HG03039 (cell line): Measurements from ENCODE around the gene CHST1.

Source experiments
- ATAC-seq: cut with Tn5 transposase; IDR thresholded peaks from one replicate; pipeline ENCODE4 v1.9.1; 2021; ENCODE audit warnings: mild to moderate bottlenecking, moderate library complexity; ENCODE audit not compliant: unreplicated experiment

CHST1 gene

GRCh38 chr11:45665206-45665932 lies at the start of gene CHST1:
Gene CHST1 (minus strand): TSS chr11:45665622. CDS start chr11:45650923, 14,699 bp downstream.
- no peak for ATAC-seq

- no peak for ATAC-seq
These were observed 48.2 kb upstream of the CHST1 start for GRCh38 chr11:45713573-45713972.

GRCh38 chr11:45710561-45710960 lies 45.1 kb upstream of the CHST1 start:
- no peak for ATAC-seq

GRCh38 chr11:45708887-45709663 lies 43.7 kb upstream of the CHST1 start:
- no peak for ATAC-seq

GRCh38 chr11:45704635-45705034 lies 39.2 kb upstream of the CHST1 start:
- ATAC-seq = no peak

GRCh38 chr11:45704133-45704532 lies 38.7 kb upstream of the CHST1 start:
- no peak for ATAC-seq

- no peak for ATAC-seq
These were observed 37.1 kb upstream of the CHST1 start for GRCh38 chr11:45702511-45702910.

- no peak for ATAC-seq
These were observed 33.5 kb upstream of the CHST1 start for GRCh38 chr11:45698777-45699497.

GRCh38 chr11:45692808-45693453 lies 27.5 kb upstream of the CHST1 start:
- no peak for ATAC-seq

GRCh38 chr11:45688472-45689033 lies 23.1 kb upstream of the CHST1 start:
- no peak for ATAC-seq

GRCh38 chr11:45687836-45688235 lies 22.4 kb upstream of the CHST1 start:
- no peak for ATAC-seq

GRCh38 chr11:45685964-45686537 lies 20.6 kb upstream of the CHST1 start:
- no peak for ATAC-seq

GRCh38 chr11:45684440-45684839 lies 19.0 kb upstream of the CHST1 start:
- ATAC-seq = no peak

- no peak for ATAC-seq
These were observed 18.0 kb upstream of the CHST1 start for GRCh38 chr11:45683271-45684058.

GRCh38 chr11:45679806-45680205 lies 14.4 kb upstream of the CHST1 start:
- no peak for ATAC-seq

GRCh38 chr11:45678976-45679375 lies 13.6 kb upstream of the CHST1 start:
- ATAC-seq = no peak

GRCh38 chr11:45677770-45678512 lies 12.5 kb upstream of the CHST1 start:
- ATAC-seq = no peak

GRCh38 chr11:45676522-45677095 lies 11.2 kb upstream of the CHST1 start:
- ATAC-seq = peak; percentile 85

GRCh38 chr11:45675646-45676045 lies 10.2 kb upstream of the CHST1 start:
- no peak for ATAC-seq
